Posterior vena cava (tissue), 2 donors: ENCODE results near the gene PMEL. TPM values are rescaled to one million over a fixed set of nuclear protein-coding genes. Genes with fewer than 3 reads are reported as not detected.
A peak's percentile ranks its signal among the peaks of the same experiment; 100 is the strongest.

Experiments
- DNase-seq: peaks from one replicate; pipeline ENCODE4 v3.0.0-alpha.2; 2020; ENCODE audit warnings: low spot score
- intact Hi-C, 2 donors: fragments of 100-400 bp; cut with DNase I; formaldehyde crosslinking; loops; one replicate each; pipeline versions ENCODE4 v1.14.1 to v1.14.2; 2022 to 2023
- total RNA-seq, 2 donors: library from RNA; stranded (reverse); fragmentation: NEBNext Ultra II Directional; extraction: Animal tissue kit (Norgen Biotek cat#: 25700); gene quantifications; one replicate each; pipeline ENCODE4 v1.2.1, GENCODE V29; 2021
- donor health status: DM: yes; HTN: yes; CAD: no.
- donor health status: DM: yes; HTN: yes; CAD: no.

Gene PMEL
- total RNA-seq, 2 donors from 2014 or later: 5.0 to 26.1 TPM

DNA sequence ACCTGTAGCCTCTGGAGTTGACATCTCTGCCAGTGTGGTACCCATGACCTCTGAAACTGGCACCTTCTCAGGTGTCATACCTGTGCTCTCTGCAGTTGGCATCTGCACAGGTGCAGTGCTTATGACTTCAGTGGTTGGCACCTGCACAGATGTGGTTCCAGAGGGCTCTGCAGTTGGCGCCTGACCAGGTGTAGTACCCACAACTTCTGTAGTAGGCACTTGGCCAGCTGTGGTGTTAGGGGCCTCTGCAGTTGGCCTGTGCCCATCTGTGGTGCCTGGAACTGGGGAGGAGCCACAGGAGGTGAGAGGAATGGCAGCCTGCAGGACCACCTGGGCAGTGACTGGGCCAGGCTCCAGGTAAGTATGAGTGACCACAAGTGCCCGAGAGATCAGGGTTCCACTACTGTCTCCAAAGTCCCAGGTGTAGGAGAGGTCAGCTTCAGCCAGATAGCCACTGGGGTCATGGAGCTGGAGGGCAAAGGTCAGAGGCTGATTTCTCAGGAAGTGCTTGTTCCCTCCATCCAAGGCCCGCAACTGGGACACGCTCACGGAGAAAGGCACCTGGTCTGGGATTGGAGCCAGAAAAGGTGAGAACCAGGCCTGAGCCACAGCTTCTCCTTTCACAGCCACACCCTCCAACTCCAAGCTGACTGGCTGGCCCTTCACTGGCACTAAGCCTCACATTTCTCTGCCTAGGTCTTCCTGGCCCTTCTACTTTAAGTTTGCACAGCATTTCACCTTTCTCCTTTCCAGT lies 8.6 kb downstream of the PMEL start:
- no peak for DNase-seq
- intact Hi-C loops: no loop called here

DNA sequence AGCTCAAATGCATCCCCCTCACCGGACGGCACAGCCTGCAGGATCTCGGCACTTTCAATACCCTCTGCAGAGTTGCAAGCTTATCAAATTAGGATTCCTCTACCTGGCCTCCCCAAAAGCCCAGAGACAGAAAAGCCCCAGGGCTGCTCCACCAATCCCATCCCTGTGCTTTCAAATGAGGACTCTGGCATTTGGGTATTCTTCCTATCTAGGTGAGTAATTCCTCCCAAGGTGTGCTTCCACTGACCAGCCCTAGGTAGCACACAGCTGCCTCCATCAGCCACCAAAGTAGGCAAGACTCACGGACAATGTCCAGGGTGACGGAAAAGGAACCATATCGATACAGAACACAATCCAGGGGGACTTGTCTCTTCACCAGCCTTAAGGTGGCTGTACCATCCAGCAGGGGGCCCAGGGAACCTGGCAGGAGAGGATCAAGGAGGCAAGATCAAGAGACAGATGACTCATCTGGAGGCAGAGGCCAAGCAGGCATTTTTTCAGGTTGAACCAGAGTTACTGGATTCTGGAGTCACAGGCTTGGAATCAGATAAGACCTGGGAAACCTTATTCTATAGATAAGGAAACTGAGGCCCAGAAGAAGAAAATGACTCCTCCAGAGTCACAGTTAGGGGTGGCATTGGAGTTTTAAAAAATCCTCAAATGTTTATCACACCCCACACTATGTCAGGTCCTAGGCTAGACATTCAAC lies 9.9 kb downstream of the PMEL start:
- no peak for DNase-seq

DNA sequence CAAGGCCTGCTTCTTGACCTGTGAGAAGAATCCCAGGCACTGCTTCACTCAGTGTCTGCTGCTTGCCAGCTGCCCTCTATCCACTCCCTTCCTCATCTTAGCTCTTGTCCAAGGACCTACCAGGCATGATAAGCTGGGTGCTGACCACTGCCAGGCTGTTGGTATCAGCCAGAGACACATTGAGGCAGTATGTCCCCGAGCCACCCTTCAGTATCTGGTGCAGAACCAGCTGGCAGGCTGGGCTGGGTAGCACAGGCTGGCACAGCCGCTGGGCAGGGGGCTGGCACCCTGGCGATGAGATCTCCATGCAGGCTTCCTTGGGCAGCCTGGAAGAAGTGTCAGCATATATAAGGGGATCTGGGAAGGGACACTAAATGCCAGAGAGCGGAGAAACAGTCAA lies 10.5 kb downstream of the PMEL start:
- intact Hi-C loops: no loop called here
- no peak for DNase-seq

More for the DNA sequence above, 9.9 kb downstream of the PMEL start:
- intact Hi-C loops: no loop called here

DNA sequence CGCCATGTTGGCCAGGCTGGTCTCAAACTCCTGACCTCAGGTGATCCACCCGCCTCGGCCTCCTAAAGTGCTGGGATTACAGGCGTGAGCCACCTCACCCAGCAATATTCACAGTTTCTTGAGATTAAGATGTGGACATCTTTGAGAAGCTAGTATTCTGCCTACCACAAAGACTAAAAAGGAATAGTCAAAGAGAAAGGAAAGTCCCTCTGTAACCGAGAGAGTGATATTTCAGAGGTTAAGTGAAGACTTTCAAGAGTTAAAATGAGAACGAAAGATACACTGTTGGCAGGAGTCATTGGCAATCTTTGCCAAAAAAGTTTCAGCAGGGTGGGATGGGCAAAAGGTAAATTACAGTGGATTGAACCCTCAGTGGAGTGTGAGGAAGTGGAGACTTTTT lies 19.3 kb downstream of the PMEL start:
- intact Hi-C loops: no loop called here
- no peak for DNase-seq

DNA sequence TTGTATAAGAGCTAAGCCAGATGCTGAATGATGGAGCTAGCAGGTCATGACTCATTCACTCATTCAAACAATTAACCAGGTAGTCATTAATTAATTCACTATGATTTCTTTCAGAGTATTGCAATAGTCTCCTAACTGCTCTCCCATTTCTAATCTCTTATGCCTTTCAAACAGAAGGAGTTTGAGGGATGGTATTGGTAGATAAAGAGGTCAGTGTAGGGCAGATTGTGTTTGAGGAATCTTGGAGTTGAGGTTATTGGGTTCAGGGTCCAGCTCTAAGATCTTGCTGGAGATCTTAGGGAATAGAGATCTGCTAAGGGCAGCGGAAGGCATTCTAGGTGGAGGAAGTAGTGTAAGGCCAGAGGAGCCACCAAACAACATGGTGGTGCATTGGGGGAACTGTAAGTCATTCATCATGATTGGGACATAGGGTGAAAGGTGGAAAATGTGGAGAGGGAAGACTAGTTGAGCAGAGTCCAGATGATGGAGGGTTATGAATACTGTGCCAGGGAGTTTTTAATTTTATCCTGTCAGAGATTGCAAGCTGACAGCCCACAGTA lies 23.2 kb downstream of the PMEL start:
- intact Hi-C loops: no loop called here
- DNase-seq: no peak

DNA sequence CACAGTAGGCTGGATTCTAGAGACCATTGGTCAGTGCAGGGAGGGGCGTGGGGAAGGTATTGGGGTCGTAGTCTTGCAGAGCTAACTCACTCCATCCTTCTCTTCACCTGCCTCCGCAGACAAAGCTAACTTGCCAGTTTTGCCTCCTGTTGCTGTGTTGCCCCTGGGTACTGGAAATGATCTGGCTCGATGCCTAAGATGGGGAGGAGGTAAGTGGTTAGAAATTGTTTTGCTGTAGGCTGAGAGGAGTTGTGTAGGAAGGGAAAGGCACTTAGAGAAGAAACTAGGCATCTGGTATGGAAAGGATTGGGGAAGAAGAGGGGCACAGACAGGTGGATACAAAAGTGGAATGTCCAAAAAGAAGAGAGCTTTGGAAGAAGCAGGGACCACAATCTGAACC lies 23.8 kb downstream of the PMEL start:
- intact Hi-C loops: no loop called here
- DNase-seq: no peak

DNA sequence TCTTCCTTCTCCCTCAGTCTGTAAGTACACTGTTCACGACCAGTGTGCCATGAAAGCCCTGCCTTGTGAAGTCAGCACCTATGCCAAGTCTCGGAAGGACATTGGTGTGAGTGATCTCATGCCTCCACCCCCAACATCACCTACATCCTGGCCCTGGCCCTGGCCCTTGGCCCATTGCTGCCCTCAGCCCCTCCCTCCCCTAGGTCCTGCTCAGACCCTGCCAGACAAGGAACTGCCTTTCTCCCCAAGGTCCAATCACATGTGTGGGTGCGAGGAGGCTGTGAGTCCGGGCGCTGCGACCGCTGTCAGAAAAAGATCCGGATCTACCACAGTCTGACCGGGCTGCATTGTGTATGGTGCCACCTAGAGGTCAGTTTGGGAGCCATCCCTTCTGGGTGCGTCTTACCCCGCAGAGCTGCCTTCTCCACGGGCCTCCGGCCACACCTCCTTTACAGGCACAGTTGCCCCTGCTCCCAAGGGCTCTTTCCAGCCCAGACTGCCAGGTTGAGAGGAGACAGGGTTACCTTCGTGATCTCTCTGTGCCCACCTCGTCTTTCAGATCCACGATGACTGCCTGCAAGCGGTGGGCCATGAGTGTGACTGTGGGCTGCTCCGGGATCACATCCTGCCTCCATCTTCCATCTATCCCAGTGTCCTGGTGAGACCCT lies 25.6 kb downstream of the PMEL start:
- intact Hi-C loops: loop anchor here in 1 of 2 donors (2.0 kb wide), 1 partner anchor 27 kb away; the partner anchor contains the start of genes CDK2 and PMEL
- peak; percentile 93 for DNase-seq

DNA sequence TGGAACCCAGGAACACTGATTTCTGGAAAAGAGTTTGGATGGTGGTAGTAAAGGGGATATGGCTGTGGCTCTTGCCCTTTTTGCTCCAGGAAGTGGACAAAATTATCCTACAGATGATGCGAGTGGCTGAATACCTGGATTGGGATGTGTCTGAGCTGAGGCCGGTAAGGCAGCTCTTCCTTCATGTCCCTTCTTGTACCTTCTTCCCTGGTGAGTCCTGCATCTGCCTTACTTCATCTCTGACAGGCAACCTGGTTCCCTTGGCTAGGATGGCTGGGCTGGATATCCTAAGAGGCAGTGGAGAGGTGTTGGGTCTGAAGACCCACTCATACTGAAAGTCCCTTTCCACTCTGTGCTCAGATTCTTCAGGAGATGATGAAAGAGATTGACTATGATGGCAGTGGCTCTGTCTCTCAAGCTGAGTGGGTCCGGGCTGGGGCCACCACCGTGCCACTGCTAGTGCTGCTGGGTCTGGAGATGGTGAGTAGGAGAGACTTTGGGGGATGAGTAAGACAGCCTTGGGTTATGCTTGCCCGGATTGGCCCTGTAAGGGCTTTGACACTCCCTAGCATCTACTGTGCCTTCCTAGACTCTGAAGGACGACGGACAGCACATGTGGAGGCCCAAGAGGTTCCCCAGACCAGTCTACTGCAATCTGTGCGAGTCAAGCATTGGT lies 26.9 kb downstream of the PMEL start:
- DNase-seq: no peak
- intact Hi-C loops: loop anchor here (5.0 kb wide), 2 partner anchors 127 to 197 kb away; partner anchors contain the start of gene GDF11 (in 1 of the 2)

DNA sequence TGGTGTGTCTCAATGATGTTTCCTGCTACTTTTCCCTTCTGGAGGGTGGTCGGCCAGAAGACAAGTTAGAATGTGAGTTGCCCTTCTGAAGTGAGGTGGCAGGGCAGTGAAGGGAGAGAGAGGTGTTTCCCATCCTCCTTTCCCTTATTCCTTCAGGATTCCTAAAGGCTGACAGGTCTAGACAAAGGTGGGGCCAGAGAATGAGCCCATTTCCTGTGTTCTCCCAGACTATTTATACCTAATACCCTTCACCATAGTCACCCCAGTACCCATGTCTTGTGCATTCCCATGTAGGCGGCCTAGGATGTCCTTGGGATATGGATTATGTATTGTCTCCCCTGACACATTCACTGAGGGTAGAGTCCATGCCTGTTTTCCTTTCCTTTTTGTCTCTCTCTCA lies 27.9 kb downstream of the PMEL start:
- intact Hi-C loops: loop anchor here (5.0 kb wide), 2 partner anchors 126 to 196 kb away; partner anchors contain the start of gene GDF11 (in 1 of the 2)
- DNase-seq: no peak

DNA sequence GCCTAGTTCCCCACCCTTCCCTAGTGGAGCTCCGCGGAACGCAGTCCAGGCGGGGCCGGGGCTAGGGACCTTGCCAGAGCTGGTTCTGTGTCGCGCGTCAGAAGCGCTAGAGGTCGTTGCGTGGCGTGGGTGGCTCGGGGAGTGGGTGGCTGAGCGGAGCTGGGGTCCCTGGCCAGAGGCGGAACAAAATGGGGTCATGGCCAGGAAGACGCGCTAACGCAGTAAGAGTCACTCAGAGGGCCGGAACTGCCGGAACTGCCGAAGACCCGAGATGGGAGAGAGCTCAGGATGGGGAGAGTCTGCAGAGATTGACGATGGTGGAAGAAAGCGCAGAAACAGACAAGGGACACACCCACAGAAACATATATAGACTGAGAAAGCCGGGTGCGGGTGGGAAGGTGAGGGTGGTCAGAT lies 30.1 kb downstream of the PMEL start:
- intact Hi-C loops: loop anchor here (5.0 kb wide), 2 partner anchors 123 to 193 kb away; partner anchors contain the start of gene GDF11 (in 1 of the 2)
- DNase-seq: peak; percentile 84

DNA sequence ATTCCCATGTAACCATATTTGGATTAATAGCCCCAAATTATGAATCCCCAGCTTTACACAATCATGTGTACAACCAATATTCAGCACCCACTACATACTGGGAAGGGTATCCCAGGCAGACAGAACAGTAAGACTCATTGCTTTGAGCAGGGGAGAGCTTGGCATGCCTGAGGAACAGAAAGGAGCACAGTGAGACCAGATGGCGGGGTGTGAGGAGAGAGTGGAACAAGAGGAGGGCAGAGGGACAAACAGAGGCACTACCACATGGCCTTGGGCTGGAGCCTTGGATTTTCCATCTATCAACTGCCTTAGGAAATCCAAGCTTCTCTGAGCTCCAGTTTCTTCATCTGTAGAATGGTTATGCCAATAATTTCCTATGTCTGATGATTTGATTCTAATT lies 31.1 kb downstream of the PMEL start:
- intact Hi-C loops: loop anchor here (5.0 kb wide), 2 partner anchors 122 to 192 kb away; partner anchors contain the start of gene GDF11 (in 2 of the 2)
- DNase-seq: no peak

DNA sequence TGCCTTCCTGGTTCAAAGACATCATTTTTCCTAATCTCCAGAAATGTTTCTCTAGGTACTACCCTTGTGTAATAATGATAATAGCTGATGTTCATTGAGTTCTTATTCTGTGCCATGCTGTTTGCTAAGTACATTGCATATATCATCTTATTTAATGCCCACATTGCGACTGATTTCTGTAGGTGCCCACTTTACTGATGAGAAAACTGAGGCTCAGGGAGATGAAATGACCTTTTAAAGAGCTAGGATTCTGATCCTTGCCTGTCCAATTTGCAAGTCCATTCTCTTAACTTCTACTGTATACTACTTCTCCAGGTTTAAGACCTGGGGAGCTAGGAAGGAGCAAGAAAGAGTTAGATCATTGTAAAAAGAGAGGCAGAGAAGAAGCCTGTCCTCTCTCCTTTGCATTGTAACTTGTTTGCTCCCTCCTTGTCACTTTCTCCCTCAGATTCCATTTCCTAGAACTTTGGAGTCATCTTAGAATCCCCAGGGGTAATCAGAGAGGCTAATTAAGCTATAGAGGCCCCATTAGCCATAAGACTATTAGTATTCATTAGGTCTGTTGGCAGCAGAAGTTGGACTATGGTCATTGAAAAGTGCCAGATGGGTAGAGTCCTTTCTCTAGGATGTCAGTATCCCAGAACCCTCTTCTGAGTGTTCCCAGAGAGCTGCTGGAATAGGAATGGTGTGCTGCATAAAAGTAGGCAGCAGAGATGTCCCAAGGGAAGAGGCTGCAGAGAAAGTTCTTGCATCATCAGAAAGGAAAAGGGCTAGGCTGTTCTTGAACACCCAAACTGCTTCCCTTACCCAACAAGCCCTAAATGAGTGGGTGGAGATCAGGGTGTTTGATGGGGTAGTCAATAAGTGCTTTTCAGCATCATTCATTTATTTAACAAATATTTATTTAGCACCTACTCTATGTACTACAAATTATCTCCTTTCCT lies 31.8 kb downstream of the PMEL start:
- DNase-seq: no peak
- intact Hi-C loops: loop anchor here in 1 of 2 donors (5.0 kb wide), 1 partner anchor 192 kb away; the partner anchor contains the start of gene GDF11

DNA sequence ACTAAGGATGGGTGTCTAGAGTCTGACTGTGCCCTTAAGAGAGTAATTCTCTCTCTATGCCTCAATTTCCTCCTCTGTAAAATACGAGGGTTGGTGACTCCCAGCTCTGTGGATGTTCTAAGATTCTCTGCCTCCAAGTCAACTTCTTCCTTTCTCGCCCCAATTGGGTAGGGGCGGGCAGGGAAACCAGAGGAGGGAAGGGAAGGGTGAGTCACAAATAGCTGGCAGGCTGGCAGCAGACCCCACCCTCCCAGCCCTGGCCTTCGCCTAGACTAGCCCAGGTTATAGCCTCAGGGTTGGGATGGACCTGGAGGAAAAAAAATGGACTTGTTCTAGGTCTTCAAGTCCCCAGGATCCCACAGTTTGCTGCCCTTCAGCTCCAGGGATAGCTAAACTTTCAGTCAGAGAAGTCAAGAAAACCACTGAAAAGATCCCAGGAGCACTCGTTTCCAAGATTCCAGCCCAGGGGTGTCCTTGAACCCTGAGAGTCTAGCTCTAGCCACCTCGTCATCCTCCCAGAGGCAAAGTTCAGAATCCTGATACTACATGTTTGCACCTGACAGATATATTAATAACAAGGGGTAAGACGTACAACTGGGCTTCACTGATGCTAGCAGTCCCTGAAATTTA lies 32.6 kb downstream of the PMEL start:
- intact Hi-C loops: loop anchor here in 1 of 2 donors (5.0 kb wide), 1 partner anchor 191 kb away; the partner anchor contains the start of gene GDF11
- DNase-seq: no peak

DNA sequence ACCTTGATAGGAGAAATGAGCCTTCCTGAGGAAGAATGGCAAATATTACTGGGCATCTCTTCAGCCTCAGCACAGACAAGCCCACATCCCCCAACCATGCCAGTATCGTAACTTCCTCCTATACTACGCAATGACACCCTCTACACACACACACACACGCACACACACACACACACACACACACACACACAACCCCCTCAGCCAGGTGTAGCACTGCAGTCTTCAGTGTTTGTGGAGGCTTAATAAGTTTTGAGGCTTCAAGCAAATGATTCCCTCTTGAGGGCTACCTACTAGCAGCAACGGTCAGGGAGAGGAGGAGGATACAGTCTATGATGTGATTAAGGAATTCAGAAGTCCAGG lies 33.3 kb downstream of the PMEL start:
- intact Hi-C loops: loop anchor here in 1 of 2 donors (5.0 kb wide), 1 partner anchor 190 kb away; the partner anchor contains the start of gene GDF11
- no peak for DNase-seq

DNA sequence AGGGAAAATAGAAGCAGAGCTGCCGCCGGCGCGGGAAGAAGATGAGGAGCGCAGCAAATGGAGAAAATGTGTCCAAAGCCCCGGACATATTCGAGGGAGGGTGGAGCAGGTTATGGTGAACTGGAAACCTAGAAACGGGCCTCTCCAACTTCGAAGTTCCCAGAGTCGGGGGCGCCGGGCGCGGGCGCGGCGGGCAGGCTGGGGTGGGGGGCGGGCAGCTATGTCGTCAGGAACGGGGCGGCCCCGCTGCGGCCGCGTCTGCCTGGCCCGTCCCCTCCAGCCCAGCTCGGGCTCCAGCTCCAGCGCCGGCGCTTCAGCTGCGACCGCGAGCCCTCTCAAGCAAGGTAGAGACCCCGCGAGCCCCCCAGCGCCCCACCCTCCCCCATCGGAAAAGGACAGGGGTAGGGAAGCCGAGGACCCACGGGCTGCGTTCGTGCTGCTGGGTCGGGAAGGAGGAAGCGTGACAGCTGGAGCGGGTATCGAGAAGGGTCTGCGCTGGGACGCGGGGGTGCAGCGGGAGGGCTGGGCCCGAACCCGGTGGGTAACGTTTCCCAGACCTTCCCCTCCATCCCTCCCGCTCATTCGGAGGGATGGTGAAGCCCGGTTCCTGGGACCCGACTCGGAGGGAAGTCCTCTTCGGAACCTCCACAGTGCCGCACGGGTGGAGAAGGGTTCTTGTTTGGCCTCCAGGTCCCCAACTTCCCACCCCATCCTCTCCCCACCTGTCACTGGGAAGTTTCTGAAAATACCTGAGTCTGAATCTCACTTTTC lies 33.9 kb downstream of the PMEL start:
- peak; percentile 83 for DNase-seq
- intact Hi-C loops: loop anchor here in 1 of 2 donors (5.0 kb wide), 1 partner anchor 190 kb away; the partner anchor contains the start of gene GDF11

DNA sequence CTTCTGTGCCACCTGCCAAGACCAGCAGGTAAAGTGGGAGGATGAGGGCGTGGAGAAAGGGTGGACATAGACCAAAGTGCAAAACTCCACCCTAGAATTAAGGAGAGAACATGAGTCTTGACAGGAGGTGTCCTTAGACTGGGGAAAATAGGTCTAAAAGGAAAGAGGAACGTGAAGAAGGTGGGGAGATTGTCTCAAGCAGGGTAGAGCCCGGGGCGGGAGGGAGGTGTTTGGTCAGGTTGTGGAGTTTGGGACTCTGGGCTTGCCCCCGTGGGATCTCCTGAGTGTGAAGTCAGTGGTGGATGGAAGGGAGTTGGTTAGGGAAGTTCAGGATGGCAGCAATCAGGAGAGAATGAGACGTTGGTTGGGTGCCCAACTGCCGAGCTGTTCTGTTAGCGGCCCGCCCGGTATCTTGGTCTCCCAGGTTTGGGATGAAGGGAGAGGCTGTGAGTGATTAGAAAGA lies 34.5 kb downstream of the PMEL start:
- DNase-seq: no peak
- intact Hi-C loops: loop anchor here in 1 of 2 donors (5.0 kb wide), 1 partner anchor 189 kb away; the partner anchor contains the start of gene GDF11
